SH-SY5Y (cell line): Measurements from ENCODE around the gene FAM76A.

Experiments used
- GATA2 ChIP-seq: IDR thresholded peaks from 2 replicates; pipeline ENCODE4 v1.6.1; 2011; ENCODE audit warnings: mild to moderate bottlenecking, low read depth, low read length
- GATA3 ChIP-seq: IDR thresholded peaks from 2 replicates; pipeline ENCODE4 v1.6.1; 2011; ENCODE audit warnings: low read depth, mild to moderate bottlenecking, low read length, moderate library complexity

DNA sequence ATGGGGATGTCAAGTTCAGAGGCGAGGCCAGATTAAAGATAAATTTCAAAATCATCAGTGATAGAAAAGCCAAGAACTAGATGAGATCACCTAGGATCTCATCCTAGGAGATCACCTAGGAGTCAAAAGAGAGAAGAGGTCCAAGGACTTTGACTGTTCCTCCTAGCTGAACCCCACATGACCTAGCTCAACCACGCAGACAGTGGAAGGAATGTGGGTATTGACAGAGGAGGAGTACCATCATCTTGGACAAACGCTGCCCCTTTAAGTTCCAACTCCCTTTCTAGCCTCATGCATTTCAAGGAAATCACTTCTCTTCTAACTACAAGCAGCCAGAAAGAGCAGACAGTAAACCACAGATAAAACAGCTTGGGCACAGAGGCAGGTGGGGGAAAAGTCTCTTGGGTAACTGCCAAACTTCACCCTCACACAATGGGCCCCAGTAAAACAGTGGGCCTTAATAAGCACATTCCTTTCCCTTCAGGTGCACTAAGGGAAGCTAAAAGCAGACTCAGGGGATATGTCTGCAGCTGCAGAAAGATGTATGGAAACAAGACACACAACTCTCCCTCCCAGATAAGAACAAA is 12.5 kb upstream of the FAM76A start:
- TF ChIP-seq GATA3 = no peak
- TF ChIP-seq GATA2 = no peak
